Neural cell (in vitro differentiated cells): ENCODE results near the gene TRIM16. TPM values are rescaled to one million over a fixed set of nuclear protein-coding genes. Genes with fewer than 3 reads are reported as not detected.
"Not testable (repeated sequence)": the region's sequence is repeated elsewhere in the genome, so short reads cannot be mapped to it uniquely, and the experiment has no call there.

Experiments used
- H2AFZ ChIP-seq: fragments of 200-600, 300-800 bp; sonication (generic), shearing (Covaris generic); 2 replicates; pipeline ENCODE4 v1.6.0; 2014; ENCODE audit warnings: low read depth, mild to moderate bottlenecking, antibody characterized with exemption, low read length, moderate library complexity
- H3F3A ChIP-seq: fragments of 200-600 bp; shearing (Covaris generic); 2 replicates; pipeline ENCODE4 v1.6.1; 2016; ENCODE audit warnings: mild to moderate bottlenecking, moderate library complexity, mixed read lengths, antibody characterized with exemption, low read length; ENCODE audit not compliant: insufficient read depth, poor library complexity, severe bottlenecking
- H3K27ac ChIP-seq: fragments of 200-600, 300-800 bp; sonication (generic), shearing (Covaris generic); 2 replicates; pipeline ENCODE4 v1.5.1; 2014; ENCODE audit warnings: mild to moderate bottlenecking, low read length, moderate library complexity
- H3K27me3 ChIP-seq: fragments of 300-800, 200-600 bp; sonication (generic), shearing (Covaris generic); 2 replicates; pipeline ENCODE4 v1.6.0; 2014; ENCODE audit warnings: mild to moderate bottlenecking, low read depth, low read length, moderate library complexity; ENCODE audit not compliant: insufficient read depth
- H3K36me3 ChIP-seq: fragments of 300-800, 200-600 bp; sonication (generic), shearing (Covaris generic); 2 replicates; pipeline ENCODE4 v1.5.1; 2014; ENCODE audit warnings: mild to moderate bottlenecking, antibody characterized with exemption, low read length, moderate library complexity; ENCODE audit not compliant: insufficient read depth
- H3K4me2 ChIP-seq: fragments of 300-800, 200-600 bp; sonication (generic), shearing (Covaris generic); 2 replicates; pipeline ENCODE4 v1.6.0; 2014; ENCODE audit warnings: mild to moderate bottlenecking, low read length
- H3K4me3 ChIP-seq: fragments of 300-800, 200-600 bp; sonication (generic), shearing (Covaris generic); 2 replicates; pipeline ENCODE4 v1.5.1; 2014; ENCODE audit warnings: mild to moderate bottlenecking, low read length, moderate library complexity
- H3K79me2 ChIP-seq: fragments of 200-600 bp; shearing (Covaris generic); replicated peaks from 2 replicates; pipeline ENCODE4 v1.6.0; 2014; ENCODE audit warnings: mild to moderate bottlenecking, low read length, moderate library complexity; ENCODE audit not compliant: insufficient read depth
- H3K9ac ChIP-seq: fragments of 300-800, 200-600 bp; sonication (generic), shearing (Covaris generic); 2 replicates; pipeline ENCODE4 v1.6.1; 2016; ENCODE audit warnings: mild to moderate bottlenecking, low read length, mixed read lengths
- H3K9me2 ChIP-seq: fragments of 200-600 bp; shearing (Covaris generic); 2 replicates; pipeline ENCODE4 v1.6.1; 2016; ENCODE audit warnings: mild to moderate bottlenecking, low read length, mixed read lengths; ENCODE audit not compliant: insufficient read depth
- H3K9me3 ChIP-seq: fragments of 200-600, 300-800 bp; sonication (generic), shearing (Covaris generic); 2 replicates; pipeline ENCODE4 v1.6.1; 2016; ENCODE audit warnings: mild to moderate bottlenecking, mixed run types, low read length, moderate library complexity, mixed read lengths
- H4K20me1 ChIP-seq: fragments of 200-600 bp; shearing (Covaris generic); 2 replicates; pipeline ENCODE4 v1.6.1; 2016; ENCODE audit warnings: mild to moderate bottlenecking, mixed run types; ENCODE audit not compliant: insufficient read depth
- EP300 ChIP-seq: fragments of 450-650 bp; conservative IDR thresholded peaks from 2 replicates; pipeline ENCODE4 v1.6.1; 2014; ENCODE audit warnings: antibody characterized with exemption, mild to moderate bottlenecking, moderate library complexity; ENCODE audit not compliant: poor library complexity, severe bottlenecking
- EZH2 ChIP-seq: fragments of 200-600, 300-800 bp; shearing (Covaris generic), sonication (generic); IDR thresholded peaks from 2 replicates; pipeline ENCODE4 v1.6.1; 2014; ENCODE audit warnings: antibody characterized with exemption, low read length, borderline replicate concordance, mild to moderate bottlenecking; ENCODE audit not compliant: insufficient read depth, poor library complexity, severe bottlenecking
- MXI1 ChIP-seq: fragments of 450-650 bp; conservative IDR thresholded peaks from 2 replicates; pipeline ENCODE4 v1.6.1; 2014; ENCODE audit warnings: antibody characterized with exemption, mild to moderate bottlenecking; ENCODE audit not compliant: poor library complexity, severe bottlenecking
- POLR2AphosphoS5 ChIP-seq: IDR thresholded peaks from 2 replicates; pipeline ENCODE4 v1.6.1; 2012
- RAD21 ChIP-seq: fragments of 450-650 bp; conservative IDR thresholded peaks from 2 replicates; pipeline ENCODE4 v1.6.1; 2014; ENCODE audit warnings: antibody characterized with exemption, mild to moderate bottlenecking, moderate library complexity
- SMC3 ChIP-seq: fragments of 450-650 bp; conservative IDR thresholded peaks from 2 replicates; pipeline ENCODE4 v1.6.1; 2014; ENCODE audit warnings: antibody characterized with exemption, mild to moderate bottlenecking, moderate library complexity; ENCODE audit not compliant: poor library complexity
- TAF1 ChIP-seq: IDR thresholded peaks from 2 replicates; pipeline ENCODE4 v1.6.1; 2012; ENCODE audit warnings: low read depth
- polyA plus RNA-seq: library from polyadenylated mRNA; depleted of rRNA; stranded (reverse); fragments of >200 nt; gene quantifications from 2 replicates; pipeline ENCODE4 v1.2.3, GENCODE V29; 2014
- TF ChIP-seq, protein P1 (sequence below): IDR thresholded peaks from 2 replicates; pipeline ENCODE4 v1.6.1; 2012; ENCODE audit warnings: borderline replicate concordance
- TF ChIP-seq, protein P2 (sequence below): fragments of 450-650 bp; IDR thresholded peaks from 2 replicates; pipeline ENCODE4 v1.5.1; 2014; ENCODE audit warnings: antibody characterized with exemption, mild to moderate bottlenecking, moderate library complexity; ENCODE audit not compliant: poor library complexity, severe bottlenecking

The TRIM16 gene
- polyA plus RNA-seq, 1 donor from 2014 or later: 34.9 TPM

DNA sequence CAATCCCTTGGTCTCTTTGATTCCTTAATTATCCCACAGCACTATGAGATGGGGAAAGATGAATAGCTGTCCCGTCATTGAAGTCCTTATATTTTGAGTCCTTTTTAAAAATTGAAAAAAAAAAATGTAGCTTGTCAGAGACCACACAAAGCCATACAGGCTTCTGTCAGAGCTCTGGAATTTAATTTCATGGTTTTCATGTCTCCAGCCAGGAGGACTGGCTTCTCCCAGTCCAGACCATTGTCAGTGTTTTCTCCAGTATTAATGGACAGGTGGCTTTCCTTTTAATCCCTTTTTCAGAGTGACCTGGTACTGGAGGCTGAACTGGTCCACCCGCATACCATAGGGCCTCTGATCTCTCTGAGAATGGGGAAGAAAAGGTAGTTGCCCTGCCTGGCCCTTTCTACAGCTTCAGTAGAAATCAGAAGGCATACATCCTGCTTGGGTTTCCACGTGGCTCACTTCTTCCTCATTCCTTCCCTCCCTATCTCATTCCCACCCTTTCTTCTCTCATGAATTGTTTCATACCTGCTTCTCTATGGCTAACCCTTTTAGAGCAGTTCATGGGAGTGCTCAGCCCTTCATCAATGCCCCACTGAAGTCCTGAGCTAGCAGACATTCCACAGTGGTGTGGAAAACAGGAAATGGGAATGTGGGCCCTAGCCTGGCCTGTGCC, 29.1 kb downstream of the TRIM16 start:
- Histone ChIP-seq H3K27ac (no peak overlapping the region), H3K9ac (no peak overlapping the region), H3K36me3 (no peaks in the 10 kb centered on the region), H3K9me3 (no peaks in the 10 kb centered on the region), H3K27me3 (no peaks in the 10 kb centered on the region), H2AFZ (no peak overlapping the region), H4K20me1 (no peaks in the 10 kb centered on the region), H3K9me2 (no peaks in the 10 kb centered on the region), H3K79me2 (no peaks in the 10 kb centered on the region), H3F3A (no peaks in the 10 kb centered on the region), H3K4me3 (no peak overlapping the region), H3K4me2 (no peak overlapping the region)
- TF ChIP-seq MXI1 (no peak), SMC3 (no peak), EP300 (no peak)
- TF ChIP-seq, protein P1, sequence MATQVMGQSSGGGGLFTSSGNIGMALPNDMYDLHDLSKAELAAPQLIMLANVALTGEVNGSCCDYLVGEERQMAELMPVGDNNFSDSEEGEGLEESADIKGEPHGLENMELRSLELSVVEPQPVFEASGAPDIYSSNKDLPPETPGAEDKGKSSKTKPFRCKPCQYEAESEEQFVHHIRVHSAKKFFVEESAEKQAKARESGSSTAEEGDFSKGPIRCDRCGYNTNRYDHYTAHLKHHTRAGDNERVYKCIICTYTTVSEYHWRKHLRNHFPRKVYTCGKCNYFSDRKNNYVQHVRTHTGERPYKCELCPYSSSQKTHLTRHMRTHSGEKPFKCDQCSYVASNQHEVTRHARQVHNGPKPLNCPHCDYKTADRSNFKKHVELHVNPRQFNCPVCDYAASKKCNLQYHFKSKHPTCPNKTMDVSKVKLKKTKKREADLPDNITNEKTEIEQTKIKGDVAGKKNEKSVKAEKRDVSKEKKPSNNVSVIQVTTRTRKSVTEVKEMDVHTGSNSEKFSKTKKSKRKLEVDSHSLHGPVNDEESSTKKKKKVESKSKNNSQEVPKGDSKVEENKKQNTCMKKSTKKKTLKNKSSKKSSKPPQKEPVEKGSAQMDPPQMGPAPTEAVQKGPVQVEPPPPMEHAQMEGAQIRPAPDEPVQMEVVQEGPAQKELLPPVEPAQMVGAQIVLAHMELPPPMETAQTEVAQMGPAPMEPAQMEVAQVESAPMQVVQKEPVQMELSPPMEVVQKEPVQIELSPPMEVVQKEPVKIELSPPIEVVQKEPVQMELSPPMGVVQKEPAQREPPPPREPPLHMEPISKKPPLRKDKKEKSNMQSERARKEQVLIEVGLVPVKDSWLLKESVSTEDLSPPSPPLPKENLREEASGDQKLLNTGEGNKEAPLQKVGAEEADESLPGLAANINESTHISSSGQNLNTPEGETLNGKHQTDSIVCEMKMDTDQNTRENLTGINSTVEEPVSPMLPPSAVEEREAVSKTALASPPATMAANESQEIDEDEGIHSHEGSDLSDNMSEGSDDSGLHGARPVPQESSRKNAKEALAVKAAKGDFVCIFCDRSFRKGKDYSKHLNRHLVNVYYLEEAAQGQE: no peak
- TF ChIP-seq, protein P2, sequence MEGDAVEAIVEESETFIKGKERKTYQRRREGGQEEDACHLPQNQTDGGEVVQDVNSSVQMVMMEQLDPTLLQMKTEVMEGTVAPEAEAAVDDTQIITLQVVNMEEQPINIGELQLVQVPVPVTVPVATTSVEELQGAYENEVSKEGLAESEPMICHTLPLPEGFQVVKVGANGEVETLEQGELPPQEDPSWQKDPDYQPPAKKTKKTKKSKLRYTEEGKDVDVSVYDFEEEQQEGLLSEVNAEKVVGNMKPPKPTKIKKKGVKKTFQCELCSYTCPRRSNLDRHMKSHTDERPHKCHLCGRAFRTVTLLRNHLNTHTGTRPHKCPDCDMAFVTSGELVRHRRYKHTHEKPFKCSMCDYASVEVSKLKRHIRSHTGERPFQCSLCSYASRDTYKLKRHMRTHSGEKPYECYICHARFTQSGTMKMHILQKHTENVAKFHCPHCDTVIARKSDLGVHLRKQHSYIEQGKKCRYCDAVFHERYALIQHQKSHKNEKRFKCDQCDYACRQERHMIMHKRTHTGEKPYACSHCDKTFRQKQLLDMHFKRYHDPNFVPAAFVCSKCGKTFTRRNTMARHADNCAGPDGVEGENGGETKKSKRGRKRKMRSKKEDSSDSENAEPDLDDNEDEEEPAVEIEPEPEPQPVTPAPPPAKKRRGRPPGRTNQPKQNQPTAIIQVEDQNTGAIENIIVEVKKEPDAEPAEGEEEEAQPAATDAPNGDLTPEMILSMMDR: no peak

DNA sequence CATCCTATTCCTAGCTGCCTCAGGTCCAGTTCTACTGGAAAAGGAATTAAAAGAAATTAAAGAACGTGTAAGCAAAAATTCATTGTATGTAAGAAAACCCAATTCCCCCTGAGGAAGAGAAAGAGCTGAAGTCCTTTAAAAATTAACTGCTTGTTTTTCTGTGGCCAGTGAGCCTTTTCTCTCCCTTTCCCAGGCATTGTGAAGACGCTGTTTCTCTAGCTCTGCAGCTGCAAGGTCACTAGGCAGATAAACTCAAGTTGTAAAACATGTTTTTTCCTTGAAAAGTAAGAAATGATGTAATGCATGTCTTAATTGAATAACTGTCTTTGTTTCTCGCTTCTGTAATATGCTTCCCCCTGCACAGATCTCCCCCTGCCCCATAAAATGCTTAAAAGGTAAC, 29.7 kb downstream of the TRIM16 start:
- not testable (repeated sequence) for H2AFZ ChIP-seq, H3K9ac ChIP-seq, H3K9me2 ChIP-seq, H3K27me3 ChIP-seq, H3K4me2 ChIP-seq, H3K4me3 ChIP-seq, H3K36me3 ChIP-seq, H3K9me3 ChIP-seq, H3K79me2 ChIP-seq, H3F3A ChIP-seq, H4K20me1 ChIP-seq, H3K27ac ChIP-seq

DNA sequence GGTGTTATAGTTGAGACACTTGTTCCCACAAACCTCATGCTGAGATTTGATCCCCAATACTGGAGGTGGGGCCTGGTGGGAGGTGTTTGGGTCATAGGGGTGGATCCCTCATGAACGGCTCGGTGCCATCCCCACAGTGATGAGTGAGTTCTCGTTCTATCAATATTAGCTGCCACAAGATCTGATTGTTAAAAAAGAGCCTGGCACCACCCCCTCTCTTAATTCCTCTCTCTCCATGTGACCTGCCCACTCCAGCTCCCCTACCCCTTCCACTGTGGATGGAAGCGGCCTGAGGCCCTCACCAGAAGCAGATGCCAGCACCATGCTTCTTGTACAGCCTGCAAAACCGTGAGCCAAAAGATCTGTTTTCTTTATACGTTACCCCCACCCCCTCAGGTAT, 31.2 kb downstream of the TRIM16 start:
- no peaks in the 10 kb centered on the region for H3K27me3 ChIP-seq
- no peaks in the 10 kb centered on the region for H3F3A ChIP-seq
- no peaks in the 10 kb centered on the region for H3K79me2 ChIP-seq
- H3K9me3 ChIP-seq: no peaks in the 10 kb centered on the region
- no peak overlapping the region for H3K9ac ChIP-seq
- no peaks in the 10 kb centered on the region for H3K36me3 ChIP-seq
- no peak overlapping the region for H2AFZ ChIP-seq
- TF ChIP-seq, protein P1: no peak
- TF ChIP-seq POLR2AphosphoS5 (no peak), RAD21 (no peak), EZH2 (no peak), EP300 (no peak), MXI1 (no peak), TAF1 (no peak), SMC3 (no peak)
- TF ChIP-seq, protein P2: no peak
- H3K27ac ChIP-seq: no peak overlapping the region
- H4K20me1 ChIP-seq: no peaks in the 10 kb centered on the region
- H3K4me2 ChIP-seq: no peak overlapping the region
- no peaks in the 10 kb centered on the region for H3K9me2 ChIP-seq
- no peak overlapping the region for H3K4me3 ChIP-seq
